GM18861 (cell line): Measurements from ENCODE around the gene SLC44A4.

Experiments used
- ATAC-seq: cut with Tn5 transposase; IDR thresholded peaks from one replicate; pipeline ENCODE4 v1.9.1; 2021; ENCODE audit not compliant: unreplicated experiment

Gene SLC44A4

DNA sequence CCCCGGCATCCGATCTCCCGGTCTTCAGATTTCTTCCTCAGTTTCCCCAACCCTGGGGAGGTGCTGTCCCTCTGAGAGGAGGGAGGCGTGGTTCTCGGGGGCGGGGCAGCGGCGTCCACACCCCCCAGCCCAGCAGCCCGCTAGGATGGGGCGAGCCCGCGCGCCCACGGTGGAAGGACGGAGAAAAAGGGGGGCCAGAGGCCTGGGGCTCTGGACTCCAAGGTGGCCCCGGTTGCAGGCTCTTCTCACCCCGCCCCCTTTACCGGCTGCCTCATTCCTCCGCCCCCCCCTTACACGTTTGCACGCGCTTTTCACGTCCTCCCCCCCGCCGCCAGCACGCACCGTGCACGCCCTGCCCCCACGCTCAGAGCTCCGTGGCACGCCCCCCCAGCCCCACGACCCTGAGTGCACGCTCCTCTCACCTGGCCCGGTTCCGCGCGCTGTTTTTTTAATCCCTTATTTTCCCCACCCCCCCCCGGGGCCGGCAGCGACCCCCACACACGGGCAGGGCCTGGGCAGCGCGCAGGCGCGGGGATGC is 22.7 kb upstream of the SLC44A4 start:
- no peak for ATAC-seq

DNA sequence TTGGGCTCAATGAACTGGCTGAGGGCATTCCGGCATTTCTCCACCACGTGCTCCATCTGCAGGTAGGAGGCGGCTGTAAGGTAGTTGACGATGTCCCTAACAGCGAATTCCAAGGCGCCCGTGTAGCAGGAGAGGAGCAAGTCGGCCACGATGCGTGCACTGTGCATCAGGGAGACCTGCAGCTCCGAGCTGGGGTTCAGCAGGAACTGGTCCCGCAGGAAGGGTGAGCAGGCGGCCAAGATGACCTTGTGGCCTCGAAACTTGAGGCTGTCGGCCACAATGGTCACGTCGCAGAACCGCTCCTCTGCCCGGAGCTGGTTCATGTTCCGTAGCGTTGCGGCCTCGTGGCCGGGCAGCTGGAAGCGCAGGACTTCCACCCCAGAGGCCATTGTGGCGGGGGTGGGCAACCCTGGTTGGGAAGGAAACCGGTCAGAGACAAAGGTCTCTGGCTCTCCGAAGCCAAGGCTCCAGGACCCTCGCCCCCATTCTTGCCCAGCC is 22.2 kb upstream of the SLC44A4 start:
- no peak for ATAC-seq

DNA sequence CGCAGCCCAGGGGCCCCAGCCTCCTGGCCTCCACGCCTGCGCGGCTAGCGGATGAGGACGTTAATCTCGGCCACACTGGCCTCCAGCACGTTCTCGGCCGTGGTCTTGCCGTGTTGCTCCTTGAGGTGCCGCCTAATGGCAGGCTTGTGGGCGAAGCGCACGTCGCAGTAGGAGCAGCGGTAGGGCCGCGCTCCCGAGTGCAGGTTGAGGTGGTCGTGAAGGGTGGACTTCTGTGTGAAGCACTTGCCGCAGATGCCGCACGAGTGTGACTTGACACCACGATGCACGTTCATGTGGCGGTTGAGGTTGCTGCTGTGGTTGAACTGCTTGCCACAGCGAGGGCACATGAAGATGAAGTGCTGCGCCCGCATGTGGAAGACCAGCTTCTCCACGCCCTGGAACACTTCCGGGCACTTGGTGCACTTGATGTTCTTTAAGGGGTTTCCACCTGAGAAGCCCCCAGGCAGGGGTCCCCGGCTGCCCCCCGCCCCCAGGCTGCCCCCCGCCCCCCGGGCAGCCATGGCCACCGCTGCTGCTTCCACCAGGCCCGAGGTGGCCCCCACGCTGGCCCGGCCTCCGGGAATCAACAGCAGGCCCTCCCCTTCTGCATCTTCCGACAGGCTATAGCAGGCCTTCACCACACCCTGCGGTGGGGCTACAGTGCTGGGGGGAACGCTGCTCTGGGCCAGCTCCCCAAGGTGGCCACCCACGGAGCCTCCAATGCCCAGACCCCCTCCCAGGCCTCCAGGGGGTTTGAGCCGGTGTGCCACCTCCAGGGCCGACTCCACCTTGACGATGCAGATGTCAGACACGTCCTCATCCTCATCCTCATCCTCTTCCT is 21.3 kb upstream of the SLC44A4 start:
- ATAC-seq = no peak

DNA sequence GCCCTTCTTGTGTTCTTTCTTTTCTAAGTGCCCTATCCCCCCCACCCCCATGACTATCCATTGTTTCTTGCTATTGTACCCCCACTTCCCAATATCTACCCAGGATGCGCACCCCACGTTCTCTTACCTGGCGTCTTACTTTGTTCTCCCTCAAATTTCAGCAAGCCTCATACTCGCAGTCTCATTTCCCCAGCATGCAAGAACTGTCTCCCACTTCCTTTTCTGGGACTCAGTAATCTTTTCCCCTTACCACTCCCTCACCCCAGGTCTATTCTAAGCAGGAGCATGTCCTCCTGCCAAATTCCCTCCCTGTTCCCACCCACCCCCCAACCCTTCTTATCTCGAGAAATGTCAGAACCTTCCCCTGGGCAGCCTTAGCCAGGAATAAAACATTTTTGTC is 20.4 kb upstream of the SLC44A4 start:
- ATAC-seq = no peak

DNA sequence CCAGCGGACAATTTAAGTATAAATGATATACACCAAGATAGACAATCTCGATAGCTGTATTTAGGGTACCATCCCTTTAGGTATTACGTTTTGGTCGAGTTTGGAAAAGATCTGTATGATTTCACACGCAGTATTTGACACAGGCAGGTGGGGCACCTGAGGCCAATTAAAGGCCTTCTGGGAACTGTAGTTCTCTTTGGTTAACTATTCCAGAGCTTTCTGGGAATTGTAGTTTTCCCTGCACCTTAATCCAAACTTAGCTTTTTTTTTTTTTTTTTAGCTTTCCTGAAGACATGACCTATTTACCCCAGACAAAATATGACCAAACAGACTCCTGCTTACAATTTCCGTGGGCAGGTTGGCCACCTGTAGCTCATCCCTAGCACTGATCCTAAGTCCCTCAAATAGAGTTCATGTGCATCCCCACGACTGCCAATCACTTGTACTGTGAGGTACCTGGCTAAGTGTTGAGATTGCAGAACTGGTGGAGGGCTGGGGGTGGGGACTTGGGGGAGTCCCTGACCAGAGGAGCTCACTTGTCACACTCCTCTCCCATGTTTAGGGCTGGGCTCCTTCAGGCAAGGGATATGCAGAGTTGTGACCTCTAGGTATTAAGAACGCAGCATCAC is 19.7 kb upstream of the SLC44A4 start:
- no peak for ATAC-seq

DNA sequence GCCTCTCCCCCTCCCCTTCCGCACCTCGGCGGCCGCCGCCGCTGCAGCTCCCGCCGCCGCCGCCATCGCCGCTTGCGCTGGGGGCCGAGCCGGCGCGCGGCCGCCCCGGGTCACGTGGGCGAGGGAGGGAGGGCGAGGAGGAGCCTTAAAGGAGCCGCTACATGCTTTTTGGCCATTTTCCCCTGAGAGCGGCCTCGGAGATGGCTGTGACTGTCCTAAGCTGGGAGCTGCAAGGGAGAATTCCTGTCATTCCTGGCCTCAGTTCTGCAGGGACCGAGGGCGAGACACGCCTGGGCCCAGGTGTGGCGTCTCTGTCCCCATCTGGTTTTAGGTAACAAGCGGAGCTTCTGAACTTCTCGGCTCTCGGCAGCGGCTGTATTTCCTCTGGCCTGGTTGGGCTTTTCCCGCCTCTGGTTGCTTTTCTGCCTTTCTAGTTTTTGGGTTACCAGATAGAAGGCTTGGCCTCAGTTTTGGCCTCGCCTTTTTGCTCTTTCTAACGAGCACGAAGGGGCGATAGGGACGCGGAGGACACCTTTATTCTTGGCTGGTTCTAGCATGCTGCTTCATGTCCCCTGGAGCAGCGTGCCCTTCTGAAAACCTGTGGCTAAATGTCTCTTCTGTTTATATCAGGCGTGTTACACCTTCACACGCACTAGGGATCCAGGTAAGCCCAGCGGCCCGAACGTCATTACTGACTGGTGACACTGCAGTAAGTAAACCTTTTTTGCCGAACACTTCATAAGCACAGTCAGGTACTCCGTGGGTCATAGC is 19.0 kb upstream of the SLC44A4 start, which contains the start of gene EHMT2:
Gene EHMT2, minus strand, starts transcription at position 87 of the 771 bp plus-strand sequence. Its CDS starts 21 bp downstream, at position 66.
- peak; percentile 37 for ATAC-seq

DNA sequence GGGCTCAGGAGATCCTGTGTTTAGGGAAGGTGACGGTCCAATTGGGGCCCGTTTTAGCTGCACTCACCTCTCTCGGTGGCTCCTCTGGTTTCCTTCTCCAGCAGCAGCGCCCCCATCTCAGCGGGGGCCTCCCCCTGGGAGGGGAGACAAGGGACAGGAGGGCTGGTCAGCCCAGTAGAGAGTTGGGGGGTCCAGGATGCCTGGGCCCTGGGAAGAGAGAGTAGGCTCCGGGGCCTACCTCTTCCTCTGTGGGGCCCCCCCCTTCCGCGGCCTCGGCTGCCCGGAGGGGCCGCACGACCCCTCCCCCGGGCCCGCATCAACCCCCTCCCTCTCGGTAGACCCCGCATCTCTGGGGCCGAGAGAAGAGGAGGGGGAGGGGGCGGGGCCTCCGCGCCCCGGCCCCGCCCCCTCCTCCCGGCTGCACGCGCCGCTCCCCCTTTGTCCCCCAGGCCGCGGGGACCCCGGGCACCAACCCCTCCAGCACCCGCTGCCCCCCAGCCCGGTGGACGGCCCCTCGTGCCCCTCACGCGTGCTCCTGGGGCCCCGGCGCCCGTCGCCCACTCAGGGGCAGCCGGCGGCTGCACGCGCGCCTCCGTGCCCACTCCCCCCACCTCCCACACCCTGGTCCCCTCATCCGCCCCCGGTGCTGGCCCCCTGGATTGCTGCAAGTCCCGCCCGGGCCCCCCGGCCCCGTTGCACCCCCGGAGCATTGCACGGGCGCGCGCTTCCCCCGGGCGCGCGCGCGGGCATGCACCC is 18.2 kb upstream of the SLC44A4 start:
- no peak for ATAC-seq

DNA sequence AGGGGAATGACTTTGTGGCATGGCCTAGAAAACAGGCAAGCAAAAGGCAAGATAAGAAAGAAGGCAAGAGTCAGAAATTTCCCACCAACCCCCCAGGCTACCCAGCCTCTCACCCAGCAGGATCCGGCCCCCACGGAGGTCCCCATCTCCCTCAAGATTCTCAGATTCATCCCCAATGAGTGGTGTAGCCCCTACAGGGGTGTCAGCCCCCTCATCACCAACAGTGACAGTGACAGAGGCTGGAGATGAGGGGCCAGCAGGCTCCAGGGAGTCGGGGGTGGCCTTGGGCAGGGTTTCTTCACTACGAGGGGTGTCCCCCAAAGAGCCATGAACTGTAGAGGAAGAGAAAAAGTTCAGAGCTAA is 17.7 kb upstream of the SLC44A4 start:
- ATAC-seq = no peak

DNA sequence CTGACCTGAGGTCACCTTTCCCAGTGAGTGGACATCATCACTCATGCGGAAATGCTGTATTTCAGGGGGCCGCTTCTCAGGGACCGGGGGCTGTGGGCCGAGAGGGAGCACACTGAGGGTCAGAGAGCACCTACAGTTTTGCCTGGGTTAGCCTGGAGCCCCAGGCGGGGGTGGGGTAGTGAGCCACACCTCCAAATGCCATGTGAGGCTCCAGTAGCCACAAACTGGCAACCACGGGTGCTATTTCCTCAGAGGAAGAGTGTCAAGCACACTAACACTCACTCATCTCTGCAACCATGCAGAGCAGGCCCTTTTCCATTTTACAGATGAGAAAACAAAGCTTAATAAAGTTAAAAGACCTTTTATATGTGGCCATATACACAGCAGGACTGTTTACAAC is 14.0 kb upstream of the SLC44A4 start:
- no peak for ATAC-seq

DNA sequence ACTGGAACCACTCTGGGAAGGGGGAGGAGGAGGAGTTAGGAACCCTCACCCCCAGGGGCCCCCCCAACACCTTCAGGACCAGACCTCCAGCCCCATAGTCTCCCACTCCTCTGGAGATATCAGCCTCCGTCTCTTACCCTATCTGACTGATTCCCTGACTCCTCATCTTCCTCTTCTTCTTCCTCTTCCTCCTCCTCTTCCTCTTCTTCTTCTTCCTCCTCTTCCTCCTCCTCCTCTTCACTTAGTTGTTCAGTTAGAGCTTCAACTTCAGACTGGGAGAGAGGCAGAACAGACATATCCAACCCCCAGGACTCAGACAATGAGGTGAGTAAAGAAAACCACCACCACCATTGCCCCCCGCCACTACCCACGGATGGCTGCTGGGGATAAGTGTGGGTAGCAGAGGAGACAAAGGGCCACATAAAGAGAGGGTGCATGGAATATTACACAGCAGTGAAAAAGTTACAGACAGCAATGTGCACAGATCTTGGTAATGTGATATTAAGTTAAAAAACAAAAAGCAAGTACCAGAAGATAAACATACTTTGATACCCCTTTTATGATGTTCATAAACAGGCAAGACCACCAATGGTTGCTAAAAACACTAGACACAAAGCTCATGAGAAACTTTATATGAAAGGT is 10.7 kb upstream of the SLC44A4 start:
- ATAC-seq = no peak

DNA sequence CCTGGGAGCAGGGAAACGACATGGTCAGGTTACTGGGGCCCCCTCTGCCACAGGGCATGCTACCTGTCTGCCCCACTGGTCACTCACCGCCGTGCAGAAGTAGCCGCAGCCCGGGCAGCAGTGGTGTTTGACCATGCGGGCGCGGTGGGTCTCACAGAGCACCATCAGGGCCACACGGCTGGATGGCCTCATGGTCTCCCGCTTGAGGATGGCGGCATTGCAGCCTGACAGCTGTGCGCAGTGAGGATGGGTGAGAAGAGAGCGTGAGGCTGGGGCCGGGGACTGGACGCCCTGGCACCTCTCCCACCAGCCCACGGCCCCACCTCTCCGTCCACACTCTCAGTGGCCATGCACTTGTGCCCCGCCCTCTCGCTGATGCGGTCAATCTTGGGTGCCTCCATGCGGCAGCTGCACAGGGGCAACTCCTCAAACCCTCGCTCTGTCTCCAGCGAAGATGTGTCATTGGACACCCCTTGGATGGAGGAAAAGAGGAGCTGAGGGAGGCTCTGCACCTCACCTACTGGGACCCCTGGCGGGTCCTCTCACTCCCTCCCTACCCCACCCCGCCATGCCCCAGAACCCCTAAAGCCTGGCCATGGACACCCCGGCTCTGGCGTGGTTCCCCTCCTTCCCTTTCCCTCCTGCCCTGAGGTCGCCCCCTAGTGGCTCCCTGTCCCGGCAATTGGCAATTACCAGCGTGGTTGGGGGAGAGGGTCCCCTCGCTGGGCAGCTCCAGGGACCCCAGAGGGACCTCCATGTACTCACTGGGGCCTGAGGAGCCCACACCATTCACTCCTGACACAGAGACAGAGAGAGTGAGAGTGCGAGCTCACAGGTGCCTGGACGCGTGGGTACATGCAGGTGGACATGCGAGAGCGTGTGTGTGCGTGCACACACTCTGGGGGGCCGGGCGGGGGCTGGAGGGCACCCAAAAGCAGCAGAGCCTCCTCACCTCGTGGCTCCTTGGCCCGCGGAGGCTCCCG is 9.8 kb upstream of the SLC44A4 start:
- no peak for ATAC-seq

DNA sequence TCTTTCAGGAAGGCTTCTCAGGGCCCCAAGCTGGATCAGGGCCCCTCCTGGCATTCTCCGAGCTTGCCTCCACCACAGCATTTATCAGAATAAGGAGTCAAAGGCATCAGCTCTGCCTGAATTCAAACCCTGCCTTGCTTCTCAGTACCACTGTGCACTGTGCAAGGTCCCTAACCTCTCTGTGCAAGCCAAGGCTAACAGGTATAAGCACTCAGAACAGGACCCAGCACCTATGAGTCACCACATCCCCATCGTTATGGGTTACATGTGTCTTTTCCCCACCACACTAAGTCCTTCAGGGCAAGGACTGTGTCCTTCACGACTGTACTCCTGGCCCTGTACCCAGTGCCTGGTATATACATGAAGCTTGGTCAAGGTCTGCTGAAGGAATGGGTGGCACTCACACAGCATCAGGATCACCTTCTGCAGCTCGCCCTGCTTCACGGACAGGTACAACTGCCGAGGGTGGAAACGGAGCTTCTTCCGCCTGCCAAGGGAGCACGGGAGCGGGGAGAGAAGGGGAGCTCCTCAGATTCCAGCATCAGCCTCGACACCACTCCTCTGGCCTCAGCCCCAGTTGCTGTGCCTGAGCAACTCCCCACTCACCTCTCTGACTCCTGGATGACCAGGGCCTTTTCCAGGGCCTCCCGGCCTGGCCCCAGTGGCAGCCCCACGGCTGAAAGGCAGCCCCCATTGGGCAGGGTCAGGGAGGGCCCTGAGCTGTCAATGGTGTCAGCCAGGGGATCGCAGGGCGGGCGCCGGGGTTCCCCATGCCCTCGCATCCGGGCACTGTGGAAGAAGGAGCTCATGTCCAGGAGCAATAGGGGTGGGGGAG is 8.6 kb upstream of the SLC44A4 start:
- no peak for ATAC-seq

DNA sequence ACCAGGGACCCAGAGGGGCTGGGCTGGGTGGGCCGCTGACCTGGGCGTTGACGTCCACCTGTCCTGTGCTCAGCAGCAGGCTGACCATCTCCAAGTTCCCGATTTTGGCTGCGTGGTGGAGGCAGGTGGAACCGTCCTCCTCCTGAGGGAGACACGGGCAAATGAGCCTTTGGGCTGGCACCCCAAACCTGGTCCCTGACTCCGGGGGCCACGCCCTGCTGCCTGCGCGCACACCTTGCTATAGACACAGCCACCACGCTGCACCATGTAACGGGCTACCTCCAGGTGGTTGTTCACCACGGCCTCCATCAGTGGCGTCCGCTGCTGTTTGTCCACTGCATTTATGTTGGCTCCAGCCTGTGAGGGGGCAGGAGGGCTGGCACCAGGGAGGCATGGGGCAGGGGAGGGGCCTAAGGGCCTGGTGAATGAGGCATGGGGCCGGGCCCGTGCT is 7.8 kb upstream of the SLC44A4 start:
- no peak for ATAC-seq

DNA sequence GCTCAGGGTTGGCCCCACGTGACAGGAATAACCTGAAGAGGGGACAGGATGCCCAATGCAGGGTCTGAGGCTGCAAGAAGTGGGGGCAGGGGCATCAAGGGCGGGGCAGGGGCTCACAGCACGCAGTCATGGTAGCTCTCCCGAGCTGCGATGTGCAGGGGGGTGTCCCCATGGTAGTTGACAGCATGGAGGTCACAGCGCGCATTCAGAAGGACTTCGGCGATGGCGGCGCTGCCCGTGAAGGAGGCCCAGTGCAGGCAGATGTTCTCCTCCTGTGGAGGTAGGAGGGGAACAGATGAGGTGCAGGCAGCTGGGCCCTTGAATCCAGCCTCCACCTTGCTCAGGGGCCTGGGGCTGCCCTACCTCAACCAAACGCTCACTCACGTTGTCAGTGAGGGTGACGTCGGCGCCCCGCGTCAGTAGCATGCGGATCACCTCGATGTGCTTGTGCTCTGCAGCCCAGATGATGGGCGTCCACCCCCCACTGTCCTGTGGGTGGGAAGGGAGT is 5.8 kb upstream of the SLC44A4 start:
- no peak for ATAC-seq

DNA sequence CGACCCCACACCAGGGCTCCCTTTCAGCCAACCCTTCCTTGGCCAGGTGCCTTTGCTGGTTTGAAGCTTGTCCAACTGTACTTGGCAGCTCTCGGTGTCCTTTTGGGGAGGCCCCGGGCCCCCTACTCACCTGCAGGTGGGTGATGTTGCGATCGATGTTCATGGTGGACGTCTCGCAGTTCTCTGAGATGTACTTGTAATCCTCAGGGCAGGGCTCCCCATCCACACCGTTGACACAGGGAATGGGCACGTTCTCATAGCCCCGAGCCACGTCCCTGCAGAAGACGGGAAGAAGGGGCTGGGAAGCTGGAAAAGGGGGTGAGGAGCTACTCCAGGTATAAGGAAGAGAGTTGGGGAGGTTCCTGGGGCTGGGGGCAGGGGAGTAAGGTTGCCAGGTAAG is 4.9 kb upstream of the SLC44A4 start:
- no peak for ATAC-seq

DNA sequence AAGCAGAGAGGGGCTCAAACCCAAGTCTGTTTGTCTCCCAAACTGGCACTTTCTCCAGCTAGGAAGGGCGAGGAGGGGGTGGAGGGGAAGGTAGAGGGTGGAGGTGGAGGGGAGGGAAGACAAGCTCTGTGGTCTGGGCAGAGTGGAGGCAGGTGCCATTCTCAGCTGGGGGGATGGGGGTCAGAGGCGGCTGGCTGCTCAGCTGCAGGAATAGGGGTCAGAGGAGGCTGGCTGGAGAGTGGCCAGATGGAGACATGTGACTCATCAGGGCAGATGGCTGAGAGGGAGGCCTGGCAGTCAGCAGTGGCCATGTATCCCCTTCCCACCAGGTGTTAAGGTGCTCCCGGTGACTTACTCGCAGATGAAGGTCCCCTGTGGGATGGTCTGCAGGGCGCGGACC is 3.5 kb upstream of the SLC44A4 start:
- ATAC-seq = no peak

DNA sequence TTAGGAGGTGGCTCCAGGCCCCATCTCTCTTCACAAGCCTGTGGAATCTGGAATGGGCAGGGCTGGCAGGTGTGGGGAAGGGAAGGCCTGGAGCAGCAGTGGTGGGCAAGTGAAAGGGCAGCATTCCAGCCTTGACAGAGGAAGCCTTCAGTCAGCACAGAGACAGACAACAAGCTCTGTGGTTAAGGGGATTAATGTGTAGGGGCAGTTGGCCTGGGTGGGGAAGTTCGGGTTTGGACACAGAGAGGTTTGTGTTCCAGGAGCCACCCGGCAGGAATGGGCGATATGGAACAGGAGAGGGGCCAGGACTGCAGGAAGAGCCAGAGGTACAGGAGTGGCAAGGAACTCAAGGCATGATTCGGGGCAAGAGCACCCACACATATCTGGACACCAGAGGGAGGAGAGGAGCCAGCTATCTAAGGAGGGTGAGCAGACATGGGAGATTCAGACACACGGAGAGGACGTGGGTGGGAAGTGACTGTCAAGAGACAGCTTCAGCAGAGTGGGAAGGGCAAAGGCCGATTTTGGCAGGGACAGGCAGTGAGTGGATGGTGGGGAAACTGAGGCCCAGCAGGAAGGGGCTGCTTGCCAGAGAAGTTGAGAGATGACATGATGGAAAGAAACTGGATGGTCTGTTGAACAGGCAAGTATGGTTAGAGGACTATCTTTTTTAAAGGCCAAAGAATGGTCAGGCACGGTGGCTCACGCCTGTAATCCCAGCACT is 2.5 kb upstream of the SLC44A4 start:
- no peak for ATAC-seq
